PC-3 (cell line): Measurements from ENCODE around the gene COL27A1. TPM values are rescaled to one million over a fixed set of nuclear protein-coding genes. Genes with fewer than 3 reads are reported as not detected.

Source experiments
- ATAC-seq: fragments of 200-7000 bp; cut with Tn5 transposase; 2 replicates; pipeline ENCODE4 v1.9.1; 2020; ENCODE audit warnings: mild to moderate bottlenecking, moderate library complexity
- BruUV-seq: library from RNA; stranded (reverse); fragments of 400-500 nt; replicated peaks from 2 replicates; lab custom pipeline; 2021; lab: Mats Ljungman, UMichigan
- CTCF ChIA-PET: fragments of 300-600 bp; sonication (Branson Sonifier 250); formaldehyde crosslinking; loops from one replicate; lab custom pipeline; 2022; ENCODE audit warnings: antibody characterized with exemption; lab: Charles Lee
- POLR2A ChIA-PET: fragments of 300-600 bp; sonication (Branson Sonifier 250); formaldehyde crosslinking; loops from one replicate; lab custom pipeline; 2022; ENCODE audit warnings: antibody characterized with exemption; ENCODE audit not compliant: unreplicated experiment; lab: Charles Lee
- DNase-seq: peaks from one replicate; pipeline ENCODE4 v3.0.0-alpha.2; 2015
- H2AFZ ChIP-seq: fragments of 300-600 bp; sonication (generic); 2 replicates; pipeline ENCODE4 v1.6.0; 2016; ENCODE audit warnings: antibody characterized with exemption, low read length
- H3F3A ChIP-seq: fragments of 300-600 bp; sonication (generic); one replicate; pipeline ENCODE4 v1.6.0; 2017; ENCODE audit warnings: antibody characterized with exemption, low read length, control low read depth, mild to moderate bottlenecking; ENCODE audit not compliant: unreplicated experiment
- H3K27ac ChIP-seq: fragments of 300-600 bp; sonication (generic); 2 replicates; pipeline ENCODE4 v1.5.1; 2016; ENCODE audit warnings: mild to moderate bottlenecking, low read length
- H3K27me3 ChIP-seq: fragments of 300-600 bp; sonication (generic); 2 replicates; pipeline ENCODE4 v1.6.1; 2016; ENCODE audit warnings: low read length, mixed read lengths
- H3K36me3 ChIP-seq: fragments of 300-600 bp; sonication (generic); 2 replicates; pipeline ENCODE4 v1.6.1; 2016; ENCODE audit warnings: low read depth, mixed run types, low read length, mixed read lengths
- H3K4me1 ChIP-seq: fragments of 300-600 bp; sonication (generic); 2 replicates; pipeline ENCODE4 v1.5.1; 2016; ENCODE audit warnings: low read length; ENCODE audit not compliant: insufficient read depth
- H3K4me2 ChIP-seq: fragments of 300-600 bp; sonication (generic); 2 replicates; pipeline ENCODE4 v1.6.0; 2016; ENCODE audit warnings: low read length
- H3K4me3 ChIP-seq: fragments of 300-600 bp; sonication (generic); 2 replicates; pipeline ENCODE4 v1.5.1; 2016; ENCODE audit warnings: mild to moderate bottlenecking, low read length, mixed read lengths
- H3K79me2 ChIP-seq: fragments of 300-600 bp; sonication (generic); 2 replicates; pipeline ENCODE4 v1.6.1; 2017; ENCODE audit warnings: low read length, mixed read lengths
- H3K9ac ChIP-seq: fragments of 300-600 bp; sonication (generic); 2 replicates; pipeline ENCODE4 v1.6.0; 2016; ENCODE audit warnings: mild to moderate bottlenecking, low read length
- H3K9me2 ChIP-seq: fragments of 300-600 bp; sonication (generic); replicated peaks from 2 replicates; pipeline ENCODE4 v1.6.1; 2016; ENCODE audit warnings: mixed run types, low read length, mixed read lengths
- H3K9me3 ChIP-seq: fragments of 300-600 bp; sonication (generic); 2 replicates; pipeline ENCODE4 v1.6.1; 2016; ENCODE audit warnings: low read length, mixed read lengths
- H4K20me1 ChIP-seq: fragments of 300-600 bp; sonication (generic); 2 replicates; pipeline ENCODE4 v1.6.1; 2016; ENCODE audit warnings: low read length, mixed read lengths
- EZH2 ChIP-seq: fragments of 300-600 bp; sonication (generic); IDR thresholded peaks from one replicate; pipeline ENCODE4 v1.6.1; 2017; ENCODE audit warnings: antibody characterized with exemption, mild to moderate bottlenecking, low read length; ENCODE audit not compliant: unreplicated experiment
- EZH2phosphoT487 ChIP-seq: fragments of 300-600 bp; sonication (generic); IDR thresholded peaks from 2 replicates; pipeline ENCODE4 v1.6.1; 2018; ENCODE audit warnings: mild to moderate bottlenecking, antibody characterized with exemption, low read length, borderline replicate concordance
- intact Hi-C: fragments of 100-400 bp; cut with micrococcal nuclease; formaldehyde crosslinking; loops from 2 replicates; pipeline ENCODE4 v1.9.0; 2023
- total RNA-seq: library from RNA; depleted of rRNA; stranded (reverse); fragments of >200 nt; gene quantifications from 2 replicates; pipeline ENCODE4 v1.2.3, GENCODE V29; 2014
- TF ChIP-seq, protein P1 (sequence below): fragments of 300-600 bp; sonication (generic); conservative IDR thresholded peaks from 2 replicates; pipeline ENCODE4 v1.5.1; 2017; ENCODE audit warnings: antibody characterized with exemption, low read depth, mild to moderate bottlenecking, low read length

COL27A1 gene
- total RNA-seq, 1 experiment from 2014 or later, result 4.3 TPM

DNA sequence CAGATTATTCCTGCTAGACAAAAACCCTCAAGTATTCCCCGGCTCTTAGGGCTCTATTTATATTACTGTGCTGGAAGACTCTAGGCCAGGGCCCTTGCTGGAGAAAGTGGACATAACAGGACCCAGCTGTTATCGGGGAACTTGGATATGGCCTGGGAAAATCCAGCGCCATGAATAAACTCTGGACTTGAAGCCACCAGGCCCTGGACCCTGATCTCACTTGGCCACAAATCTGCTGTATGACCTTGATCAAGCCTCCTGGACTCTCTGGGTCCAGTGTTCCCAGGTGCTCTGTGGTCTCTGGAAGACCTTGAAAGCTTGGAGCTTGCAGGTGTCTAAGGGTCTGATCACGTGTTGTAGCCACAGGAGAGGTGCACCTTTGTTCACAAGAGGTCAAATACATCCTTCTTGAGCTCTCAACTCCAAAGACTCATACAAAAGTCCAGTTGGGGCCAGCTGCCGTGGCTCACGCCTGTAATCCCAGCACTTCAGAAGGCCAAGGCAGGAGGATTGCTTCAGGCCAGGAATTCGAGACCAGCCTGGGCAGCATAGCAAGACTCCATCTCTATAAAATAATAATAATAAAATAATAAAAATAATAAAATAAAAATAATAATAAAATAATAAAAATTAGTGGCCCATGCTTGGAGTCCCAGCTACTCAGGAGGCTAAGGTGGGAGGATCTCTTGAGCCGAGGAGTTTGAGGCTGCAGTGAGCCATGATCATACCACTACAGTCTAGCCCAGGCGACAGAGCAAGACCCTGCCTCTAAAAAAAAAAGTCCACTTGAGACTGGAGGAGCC is 26.5 kb downstream of the COL27A1 start:
- H3K9me3 ChIP-seq, result no peaks in the 10 kb centered on the region
- ATAC-seq (no peak), DNase-seq (no peak)
- no TSS peak for BruUV-seq
- H3K36me3 ChIP-seq, result no peaks in the 10 kb centered on the region
- peaks cover 12% of the 10 kb centered on the region for H3K4me1 ChIP-seq
- H3K27me3 ChIP-seq, result no peaks in the 10 kb centered on the region
- no peaks in the 10 kb centered on the region for H3K79me2 ChIP-seq
- H3K4me2 ChIP-seq, result no peak overlapping the region
- no peak overlapping the region for H3K27ac ChIP-seq
- TF ChIP-seq, protein P1, sequence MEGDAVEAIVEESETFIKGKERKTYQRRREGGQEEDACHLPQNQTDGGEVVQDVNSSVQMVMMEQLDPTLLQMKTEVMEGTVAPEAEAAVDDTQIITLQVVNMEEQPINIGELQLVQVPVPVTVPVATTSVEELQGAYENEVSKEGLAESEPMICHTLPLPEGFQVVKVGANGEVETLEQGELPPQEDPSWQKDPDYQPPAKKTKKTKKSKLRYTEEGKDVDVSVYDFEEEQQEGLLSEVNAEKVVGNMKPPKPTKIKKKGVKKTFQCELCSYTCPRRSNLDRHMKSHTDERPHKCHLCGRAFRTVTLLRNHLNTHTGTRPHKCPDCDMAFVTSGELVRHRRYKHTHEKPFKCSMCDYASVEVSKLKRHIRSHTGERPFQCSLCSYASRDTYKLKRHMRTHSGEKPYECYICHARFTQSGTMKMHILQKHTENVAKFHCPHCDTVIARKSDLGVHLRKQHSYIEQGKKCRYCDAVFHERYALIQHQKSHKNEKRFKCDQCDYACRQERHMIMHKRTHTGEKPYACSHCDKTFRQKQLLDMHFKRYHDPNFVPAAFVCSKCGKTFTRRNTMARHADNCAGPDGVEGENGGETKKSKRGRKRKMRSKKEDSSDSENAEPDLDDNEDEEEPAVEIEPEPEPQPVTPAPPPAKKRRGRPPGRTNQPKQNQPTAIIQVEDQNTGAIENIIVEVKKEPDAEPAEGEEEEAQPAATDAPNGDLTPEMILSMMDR, result no peak
- TF ChIP-seq EZH2, result no peak
- TF ChIP-seq EZH2phosphoT487, result no peak
- H2AFZ ChIP-seq, result no peak overlapping the region
- ChIA-PET CTCF (no interaction called here), POLR2A (no interaction called here)
- intact Hi-C loops, result no loop called here
- no peak overlapping the region for H3K9ac ChIP-seq
- H3F3A ChIP-seq, result no peaks in the 10 kb centered on the region
- no peak overlapping the region for H3K4me3 ChIP-seq
- no peaks in the 10 kb centered on the region for H3K9me2 ChIP-seq
- H4K20me1 ChIP-seq, result no peaks in the 10 kb centered on the region

DNA sequence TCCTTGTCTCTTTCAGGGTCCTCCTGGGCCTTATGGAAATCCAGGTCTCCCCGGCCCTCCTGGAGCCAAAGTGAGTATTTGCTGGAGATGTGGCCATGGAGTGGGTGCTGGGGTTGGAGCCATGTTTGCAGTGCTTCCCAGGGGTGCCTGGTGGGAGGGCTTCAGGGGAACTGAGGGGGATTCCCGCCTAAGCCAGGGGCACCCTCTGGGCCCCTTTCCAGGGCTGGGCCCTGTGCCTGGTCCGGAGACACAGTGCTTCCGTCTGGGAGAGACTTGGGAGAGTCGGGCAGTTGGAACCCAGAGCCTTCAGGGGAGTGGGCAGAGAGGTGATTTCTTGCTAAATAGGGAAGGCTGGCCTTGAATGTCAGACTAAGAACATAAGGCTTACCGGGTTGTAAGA is 27.7 kb downstream of the COL27A1 start:
- Histone ChIP-seq H3K4me1 (peaks cover 2% of the 10 kb centered on the region), H3K4me3 (no peak overlapping the region), H3K36me3 (no peaks in the 10 kb centered on the region), H3K9me2 (no peaks in the 10 kb centered on the region), H3K27me3 (no peaks in the 10 kb centered on the region), H3K79me2 (no peaks in the 10 kb centered on the region), H3K9ac (no peak overlapping the region), H3F3A (no peaks in the 10 kb centered on the region), H3K4me2 (no peak overlapping the region), H3K27ac (no peak overlapping the region), H3K9me3 (no peaks in the 10 kb centered on the region), H4K20me1 (no peaks in the 10 kb centered on the region), H2AFZ (no peak overlapping the region)
- no peak for ATAC-seq
- intact Hi-C loops, result no loop called here
- ChIA-PET POLR2A (no interaction called here), CTCF (no interaction called here)
- no TSS peak for BruUV-seq
- TF ChIP-seq EZH2 (no peak), EZH2phosphoT487 (no peak)
- TF ChIP-seq, protein P1, result no peak
- DNase-seq, result no peak

DNA sequence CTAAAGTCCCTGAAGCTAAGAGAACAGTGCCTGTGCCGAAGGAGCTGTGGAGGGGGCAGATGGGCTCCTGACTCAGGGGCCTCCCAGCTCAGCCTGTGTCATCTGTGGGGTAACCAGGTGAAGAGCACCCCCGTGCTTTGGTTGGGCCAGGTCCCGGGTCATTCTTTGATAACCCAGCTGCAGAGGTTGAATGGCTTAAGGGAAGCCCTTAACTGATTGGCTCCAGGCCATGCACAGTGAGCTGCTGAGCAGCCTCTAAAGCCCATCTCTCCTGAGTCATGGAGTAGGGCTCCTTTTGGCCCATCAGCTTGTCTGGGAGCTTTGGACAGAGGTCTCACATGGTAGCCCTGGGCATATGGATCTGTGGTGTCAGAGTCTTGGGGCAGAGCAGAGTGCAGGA is 28.7 kb downstream of the COL27A1 start:
- ATAC-seq, result no peak
- BruUV-seq, result no TSS peak
- TF ChIP-seq EZH2 (no peak), EZH2phosphoT487 (no peak)
- TF ChIP-seq, protein P1, result no peak

More for the DNA sequence above, 28.7 kb downstream of the COL27A1 start:
- intact Hi-C loops, result no loop called here
- ChIA-PET CTCF (no interaction called here), POLR2A (no interaction called here)
- H4K20me1 ChIP-seq, result no peaks in the 10 kb centered on the region
- no peak overlapping the region for H3K4me2 ChIP-seq
- H3K79me2 ChIP-seq, result no peaks in the 10 kb centered on the region
- H3K9ac ChIP-seq, result no peak overlapping the region
- no peaks in the 10 kb centered on the region for H3K27me3 ChIP-seq
- H2AFZ ChIP-seq, result no peak overlapping the region
- no peaks in the 10 kb centered on the region for H3K36me3 ChIP-seq
- H3K9me3 ChIP-seq, result no peaks in the 10 kb centered on the region
- H3K9me2 ChIP-seq, result no peaks in the 10 kb centered on the region
- peak; percentile 9 for DNase-seq
- no peaks in the 10 kb centered on the region for H3F3A ChIP-seq
- H3K27ac ChIP-seq, result no peak overlapping the region
- H3K4me3 ChIP-seq, result no peak overlapping the region
- H3K4me1 ChIP-seq, result no peaks in the 10 kb centered on the region
